Hematopoietic multipotent progenitor cell treated with erythropoietin and hydrocortisone succinate and interleukin-3 and kit ligand, for 17 days (in vitro differentiated cells): ENCODE measurements around the gene ELFN1.

Experiments used
- DNase-seq: peaks from one replicate; pipeline ENCODE4 v3.0.0-alpha.2; 2015; ENCODE audit warnings: low spot score

The ELFN1 gene

DNA sequence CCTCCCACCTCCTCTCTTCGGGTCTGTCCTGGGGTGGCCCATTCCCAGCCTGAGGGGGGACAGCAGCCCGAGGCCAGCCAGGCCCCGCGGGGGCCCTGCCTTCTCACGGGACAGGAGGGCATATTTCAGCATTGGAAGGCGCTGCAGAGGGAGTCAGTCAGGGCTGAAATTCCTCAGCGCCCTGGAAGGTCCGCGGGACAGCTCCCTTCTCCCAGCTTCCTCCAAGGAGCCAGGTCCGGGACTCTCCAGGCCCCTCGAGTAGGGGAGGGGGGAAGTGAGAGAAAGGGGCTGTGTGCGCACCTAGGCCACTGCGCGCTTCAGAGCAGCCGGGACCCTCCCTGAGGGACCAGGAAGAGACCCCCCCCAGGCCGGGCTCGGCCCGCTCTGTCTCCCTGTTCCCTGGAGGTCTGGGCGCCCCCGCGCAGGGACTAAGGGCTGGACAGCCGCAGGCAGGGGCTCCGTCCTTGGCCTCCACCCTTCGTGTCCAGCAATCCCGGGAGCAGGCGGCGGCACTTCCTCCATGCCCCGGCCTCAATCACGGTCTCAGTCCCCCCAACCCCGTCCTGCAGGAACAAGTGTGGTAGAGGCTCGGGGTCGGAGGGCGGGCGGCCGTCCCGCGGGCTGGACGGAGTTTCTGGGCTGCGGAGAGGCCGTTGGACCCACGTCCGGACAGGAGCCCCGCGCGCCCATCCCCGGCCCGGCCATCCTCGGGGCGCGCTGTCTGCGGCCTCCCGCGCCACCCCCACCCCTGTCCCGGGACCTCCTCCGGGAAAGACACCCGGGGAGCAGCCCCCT is 6.0 kb upstream of the ELFN1 start:
- no peak for DNase-seq

DNA sequence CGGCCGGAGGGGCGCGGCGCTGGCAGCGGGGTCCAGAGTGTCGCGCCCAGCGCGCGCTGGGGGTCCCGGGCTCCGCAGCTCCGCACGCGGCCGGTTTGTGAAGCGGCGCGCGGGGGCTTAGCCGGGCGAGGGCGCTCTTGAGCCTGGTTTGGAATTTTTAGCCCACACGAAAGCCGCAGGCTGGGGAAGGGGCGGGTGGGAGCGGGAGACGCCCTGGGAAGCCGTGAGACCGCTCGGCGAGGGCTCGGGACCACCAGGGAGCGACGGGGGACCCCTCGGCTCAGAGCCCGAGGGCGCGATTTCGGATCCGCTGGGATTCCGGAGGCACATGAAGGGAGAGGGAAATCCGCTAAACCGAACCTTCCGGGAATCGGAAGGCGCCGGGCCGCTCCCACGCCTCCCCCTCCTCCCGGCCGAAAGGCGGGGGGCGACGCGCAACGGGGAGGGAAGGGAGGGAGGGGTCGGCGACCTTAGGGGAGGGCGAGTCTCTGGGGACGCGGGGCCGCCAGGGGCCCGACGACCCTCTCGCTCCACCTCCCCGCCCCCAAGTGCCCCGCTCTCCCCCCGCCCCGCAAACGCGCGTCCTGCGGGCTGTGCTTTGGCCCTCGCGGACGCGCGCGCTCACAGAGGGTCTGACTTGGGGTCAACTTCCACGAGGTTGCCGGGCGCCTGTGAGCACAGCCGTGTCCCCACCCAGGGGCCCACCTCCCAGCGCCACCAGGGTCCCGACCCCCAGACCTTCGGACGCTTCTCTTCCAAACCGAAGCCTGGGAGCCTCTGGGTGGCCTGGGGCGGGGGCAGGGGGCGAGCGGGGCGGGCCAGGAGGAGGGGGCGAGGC is 5.1 kb upstream of the ELFN1 start:
- no peak for DNase-seq

DNA sequence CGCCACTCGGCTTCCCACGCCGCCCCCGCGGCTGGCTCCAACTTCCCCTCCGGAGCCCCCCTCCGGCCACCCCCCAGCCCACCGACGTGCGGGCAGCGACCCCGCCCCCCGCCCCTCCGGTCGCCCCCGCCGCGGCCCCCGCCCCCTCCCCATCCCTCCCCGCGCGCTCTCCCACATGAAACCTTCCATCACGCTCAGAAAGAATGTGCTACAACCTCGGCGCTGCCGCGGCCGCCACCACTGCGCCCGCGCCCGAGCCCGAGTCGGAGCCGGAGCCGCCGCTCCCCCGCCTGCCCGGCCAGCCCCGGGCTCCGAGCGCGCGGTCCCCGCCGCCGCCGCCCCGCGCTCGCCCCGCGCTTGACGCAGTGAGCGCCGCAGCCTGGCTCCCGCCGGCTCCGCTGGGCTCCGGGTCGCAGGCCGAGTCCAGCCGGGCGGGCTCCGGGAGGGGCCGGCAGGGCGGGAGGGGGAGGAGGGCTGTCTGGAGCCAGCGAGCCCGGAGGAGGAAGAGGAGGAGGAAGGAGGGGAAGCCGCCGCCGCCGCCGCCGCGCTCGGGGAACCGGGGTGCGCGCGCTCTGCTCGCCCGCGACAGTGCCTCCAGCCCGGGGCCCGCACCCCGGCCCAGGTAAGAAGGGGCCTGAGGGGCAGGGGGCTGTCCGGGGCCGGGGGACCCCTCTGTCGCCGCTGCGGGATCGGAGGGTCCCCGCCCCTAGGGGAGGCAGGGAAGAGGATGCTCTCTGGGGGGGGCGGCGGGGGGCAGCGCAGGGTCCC is 4.3 kb upstream of the ELFN1 start:
- no peak for DNase-seq

DNA sequence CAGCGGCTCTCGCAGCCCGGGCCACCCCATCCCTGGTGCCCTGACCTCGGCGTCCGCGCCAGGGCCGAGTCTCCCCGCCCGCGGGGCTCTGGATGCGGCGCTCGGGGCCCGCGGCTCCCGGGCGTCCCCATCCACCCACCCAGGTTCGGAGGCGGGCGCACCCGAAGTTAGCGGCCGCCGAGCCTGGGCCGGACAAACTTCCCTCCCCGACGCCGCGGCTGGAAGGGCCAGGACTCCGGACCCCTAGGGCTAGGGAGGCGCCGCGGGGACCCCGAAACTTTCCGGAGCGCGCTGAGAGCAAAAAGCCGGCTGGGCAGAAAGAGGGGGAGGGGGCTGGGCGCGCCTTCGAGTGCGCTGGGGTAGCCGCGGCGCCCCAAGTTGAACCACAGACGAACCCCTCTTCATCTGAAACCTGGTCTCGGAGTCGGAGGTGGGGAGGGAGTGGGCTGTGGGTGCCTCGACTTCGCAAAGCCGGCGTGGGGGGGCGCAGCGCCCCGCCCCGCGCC is 3.7 kb upstream of the ELFN1 start:
- DNase-seq: no peak

DNA sequence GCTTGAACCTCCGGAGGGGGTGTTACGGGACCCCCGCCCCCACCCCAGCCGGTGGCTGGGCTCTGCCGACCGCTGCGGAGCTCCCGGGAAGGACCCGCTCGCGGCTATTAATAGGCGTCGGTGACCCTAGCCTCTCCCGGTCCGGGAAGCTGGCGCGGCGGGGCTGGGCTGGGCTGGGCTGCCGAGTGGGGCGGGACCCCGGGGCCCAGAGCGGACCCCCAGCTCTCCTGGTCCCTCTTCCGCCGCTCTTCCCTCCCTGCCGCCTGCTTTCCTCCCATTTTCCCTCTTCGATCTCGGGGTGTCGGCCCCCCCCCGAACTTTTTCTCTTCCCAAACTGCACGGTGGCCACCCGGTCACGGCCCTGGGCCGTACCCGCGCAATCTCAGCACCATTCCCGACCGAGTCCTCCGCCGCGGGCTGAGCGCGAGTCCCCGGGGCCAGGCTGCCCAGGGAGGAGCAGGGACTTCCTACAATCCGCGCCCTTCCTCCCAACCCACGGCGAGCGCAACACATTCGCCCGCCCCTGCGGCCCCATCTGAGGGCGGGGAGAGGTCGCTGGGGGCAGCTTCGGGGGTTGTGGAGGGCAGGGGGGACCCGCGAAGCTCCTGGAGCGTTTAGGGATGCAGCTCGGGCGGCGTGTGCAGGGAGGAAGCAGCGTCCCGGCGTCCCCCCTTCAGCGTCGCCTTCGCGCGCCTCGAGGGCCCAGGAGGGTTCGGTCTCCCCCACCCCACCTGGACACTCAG is 3.1 kb upstream of the ELFN1 start:
- DNase-seq: no peak

DNA sequence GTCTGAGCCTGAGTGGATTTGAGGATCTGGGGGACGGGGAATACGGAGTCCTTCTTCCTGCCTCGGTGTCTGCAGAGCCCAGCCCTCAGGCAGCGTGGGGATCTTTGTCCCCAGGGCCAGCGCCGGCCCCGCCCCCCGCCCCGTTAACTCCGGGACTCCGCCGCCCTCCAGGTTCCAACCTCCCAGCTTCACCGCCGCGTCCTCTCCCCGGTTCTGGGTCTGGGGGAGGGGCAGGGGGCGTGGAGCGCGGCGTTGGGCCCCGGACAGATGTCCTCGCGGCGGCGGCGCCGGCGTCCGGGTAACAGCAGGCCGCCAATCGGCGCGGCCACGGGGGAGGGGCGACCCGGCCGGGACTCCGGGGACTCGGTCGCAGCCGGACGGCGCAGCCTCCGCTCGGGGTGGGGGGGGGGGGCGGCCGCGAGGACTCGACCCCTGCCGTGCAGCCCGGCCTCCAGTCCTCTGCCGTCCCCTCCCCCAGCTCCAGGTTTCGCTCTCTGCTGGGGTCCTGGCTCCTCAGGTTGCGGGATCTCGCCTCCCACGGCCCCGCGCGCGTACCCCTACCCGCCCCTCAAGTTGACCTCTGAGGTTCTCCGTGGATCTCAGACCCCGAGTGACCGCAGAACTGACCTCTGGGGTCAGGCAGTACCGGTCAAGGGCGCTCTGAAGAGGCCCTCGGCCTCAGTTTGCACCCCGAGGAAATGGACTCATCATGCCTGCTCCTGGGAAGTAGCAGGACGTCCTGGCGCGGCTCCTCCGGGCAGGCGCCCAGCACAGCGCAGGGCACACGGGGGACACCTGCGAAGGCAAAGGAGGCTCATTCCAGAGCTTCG is 2.3 kb upstream of the ELFN1 start:
- DNase-seq: no peak

DNA sequence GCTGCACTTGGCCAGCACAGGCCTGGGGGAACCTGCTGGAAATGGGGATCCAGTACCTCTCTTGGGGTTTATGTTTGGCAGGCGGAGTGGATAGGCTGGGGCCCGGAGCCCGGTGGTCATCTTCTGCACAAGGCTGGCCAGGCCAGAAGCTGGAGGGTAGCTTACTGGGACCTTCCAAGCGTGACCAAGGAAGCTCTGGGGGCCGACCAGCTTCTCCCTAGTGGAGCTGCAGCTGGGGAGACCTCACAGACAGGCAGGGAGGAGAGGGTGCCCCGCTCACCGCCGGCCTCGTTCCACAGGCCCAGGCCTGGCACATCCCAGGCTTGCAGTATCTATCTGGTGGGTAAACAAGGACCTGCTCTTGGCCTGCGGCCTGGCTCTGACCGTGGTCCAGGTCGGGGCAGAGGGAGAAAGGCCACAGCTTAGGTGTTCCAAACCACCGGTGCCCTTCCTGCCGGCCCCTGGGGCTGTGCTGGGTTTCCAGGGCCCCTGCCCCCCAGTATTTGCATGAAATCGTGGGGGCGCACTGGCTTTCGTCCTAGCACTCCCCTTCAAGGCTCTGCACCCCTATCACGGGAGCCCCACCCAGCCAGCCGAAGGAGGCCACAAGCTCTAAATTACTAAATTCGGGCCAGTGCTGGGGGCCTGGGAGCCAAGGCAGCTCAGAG is 1.5 kb upstream of the ELFN1 start:
- no peak for DNase-seq

DNA sequence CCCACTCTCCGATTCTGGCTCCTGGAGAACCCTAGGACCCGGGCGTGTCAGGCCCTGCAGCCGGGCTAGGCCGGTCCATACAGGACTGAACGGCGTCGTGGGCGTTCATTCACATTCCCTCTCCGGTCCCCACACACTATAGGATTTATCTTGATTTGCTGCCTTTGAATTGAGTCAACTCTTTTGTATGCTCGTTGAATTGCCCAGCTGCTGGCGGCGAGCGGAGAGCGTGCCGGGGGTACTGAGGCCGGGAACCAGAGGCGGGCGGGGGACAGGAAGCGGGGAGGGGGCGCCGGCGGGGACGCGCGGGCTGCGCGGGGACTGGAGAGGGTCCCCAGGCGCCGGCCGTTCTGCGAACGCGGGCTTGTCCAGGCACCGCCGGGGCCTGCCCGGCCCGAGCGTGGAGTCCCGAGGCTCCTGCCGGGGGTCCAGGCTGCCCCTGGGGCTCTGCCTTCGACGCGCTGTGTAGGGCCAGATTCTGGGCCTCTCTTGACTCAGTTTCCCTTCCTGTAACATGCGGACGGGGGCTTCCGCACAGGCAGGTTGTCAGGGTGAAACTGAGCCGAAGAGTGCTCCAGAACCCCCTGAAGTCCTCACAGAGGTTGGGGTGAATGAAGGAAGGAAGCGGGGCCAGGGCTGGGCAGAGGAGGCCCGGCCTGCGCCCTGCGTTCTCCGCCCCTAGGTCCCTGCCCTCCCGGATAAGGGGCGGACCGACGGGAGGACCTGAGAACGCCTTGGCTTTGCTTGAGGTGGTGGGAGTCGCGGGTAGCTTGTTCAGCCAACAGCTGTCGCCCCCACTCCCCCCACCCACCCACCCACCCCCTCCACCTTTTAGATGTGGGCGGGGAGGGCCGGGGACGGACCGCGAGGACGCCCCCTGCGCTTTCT is 769 bp upstream of the ELFN1 start:
- no peak for DNase-seq

DNA sequence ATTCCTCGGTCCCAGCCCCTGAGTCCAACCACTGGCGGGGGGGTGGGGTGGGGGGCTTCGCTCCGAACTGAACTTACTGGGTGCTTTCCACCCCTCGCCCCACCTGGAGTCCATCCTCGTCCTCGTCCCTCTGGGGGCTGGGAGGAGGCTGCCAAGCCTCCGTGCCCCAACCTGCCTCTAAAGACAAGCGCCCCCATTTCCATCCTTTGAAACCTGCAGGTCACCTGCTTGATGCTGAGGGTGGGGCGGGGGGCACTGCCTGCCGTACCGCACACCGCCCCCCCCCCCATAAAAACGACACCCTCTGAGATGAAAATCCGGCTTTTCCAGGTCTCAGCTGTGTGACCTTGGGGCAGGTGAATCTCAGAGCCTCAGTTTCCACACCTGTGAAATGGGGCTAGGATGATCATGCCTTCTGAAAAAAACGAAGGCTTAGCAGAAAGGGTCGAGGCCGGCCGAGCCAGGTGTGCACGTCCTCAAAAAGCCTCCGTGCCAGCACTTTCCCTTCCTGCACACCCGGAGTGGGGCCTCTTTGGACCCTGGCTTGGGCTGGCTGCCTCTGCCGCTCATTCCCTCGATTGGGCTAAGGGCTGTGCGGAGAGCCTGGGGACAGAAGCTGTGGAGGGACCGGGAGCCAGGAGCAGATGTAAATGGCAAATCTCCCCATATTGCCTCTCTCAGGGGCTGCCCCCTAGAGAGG is 967 bp downstream of the ELFN1 start:
- DNase-seq: no peak

DNA sequence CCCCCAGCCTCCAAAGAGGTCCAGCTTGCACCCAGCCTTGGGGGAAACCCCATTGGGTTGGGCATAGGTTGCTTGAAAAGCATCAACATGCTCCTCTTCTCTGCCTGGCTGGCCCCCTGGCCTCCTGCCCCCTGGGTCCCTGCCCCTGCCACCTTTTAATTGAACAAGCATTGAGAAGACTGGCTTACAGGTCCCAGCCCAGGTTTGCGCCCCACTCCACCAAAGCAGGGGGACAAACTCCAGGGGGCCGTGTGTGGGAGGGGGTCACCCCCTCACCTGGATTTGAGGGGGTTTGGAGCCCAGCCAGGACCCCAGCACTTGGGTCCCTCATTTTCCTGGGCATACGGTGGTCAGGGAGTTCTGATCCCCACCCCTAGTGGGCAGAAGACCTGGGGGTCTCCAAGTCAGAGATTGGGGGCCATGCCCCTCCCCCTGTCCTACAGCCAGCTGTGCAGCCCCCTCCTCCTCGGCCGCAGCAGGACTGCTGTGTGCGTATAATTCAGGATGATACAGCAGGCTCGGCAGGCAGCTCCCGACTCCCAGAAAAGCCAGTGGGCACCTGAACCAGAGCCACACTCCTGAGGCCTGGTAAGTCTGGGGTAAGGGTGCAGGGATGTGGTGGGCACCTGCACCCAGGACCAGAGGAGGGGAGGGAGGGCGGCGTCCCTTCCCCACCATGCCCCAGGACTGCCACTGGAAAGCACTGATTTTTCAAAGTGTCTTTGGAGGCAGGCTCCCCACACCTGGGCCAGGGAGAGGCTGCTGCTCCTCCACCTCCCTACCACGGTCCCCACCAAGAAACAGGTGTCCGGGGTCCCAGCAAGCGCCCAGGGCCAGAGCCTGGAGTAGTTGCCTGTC is 1.7 kb downstream of the ELFN1 start:
- no peak for DNase-seq

DNA sequence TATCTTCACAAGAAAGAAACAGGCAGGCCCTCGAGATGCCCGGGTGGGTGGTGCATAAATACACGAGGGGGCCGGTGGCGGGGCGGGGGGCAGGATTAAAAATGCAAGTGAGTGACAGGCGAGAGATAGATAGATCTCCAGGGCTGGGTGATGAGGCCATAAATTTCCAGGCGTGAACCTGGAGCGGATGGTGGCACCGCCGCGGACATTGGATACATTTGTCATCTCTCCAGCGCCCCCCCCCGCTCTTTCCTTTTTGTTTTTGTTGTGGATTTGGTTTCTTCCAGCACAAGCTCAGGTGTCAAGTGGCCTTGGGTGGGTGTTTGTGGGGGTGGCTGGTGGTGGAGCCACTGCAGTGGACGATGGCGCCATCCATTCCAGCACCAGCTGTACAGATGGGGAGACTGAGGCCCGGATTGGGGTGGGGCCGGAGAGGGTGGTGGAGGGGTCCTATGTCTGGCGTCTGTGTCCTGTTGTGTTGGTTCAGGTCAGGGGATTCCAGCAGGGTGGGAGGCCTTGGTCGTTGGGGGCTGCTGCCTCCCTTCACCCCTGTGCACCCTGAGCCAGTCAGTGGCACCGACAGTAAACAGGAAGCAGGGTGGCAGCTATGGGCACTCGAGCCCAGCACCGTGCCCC is 2.9 kb downstream of the ELFN1 start:
- no peak for DNase-seq

DNA sequence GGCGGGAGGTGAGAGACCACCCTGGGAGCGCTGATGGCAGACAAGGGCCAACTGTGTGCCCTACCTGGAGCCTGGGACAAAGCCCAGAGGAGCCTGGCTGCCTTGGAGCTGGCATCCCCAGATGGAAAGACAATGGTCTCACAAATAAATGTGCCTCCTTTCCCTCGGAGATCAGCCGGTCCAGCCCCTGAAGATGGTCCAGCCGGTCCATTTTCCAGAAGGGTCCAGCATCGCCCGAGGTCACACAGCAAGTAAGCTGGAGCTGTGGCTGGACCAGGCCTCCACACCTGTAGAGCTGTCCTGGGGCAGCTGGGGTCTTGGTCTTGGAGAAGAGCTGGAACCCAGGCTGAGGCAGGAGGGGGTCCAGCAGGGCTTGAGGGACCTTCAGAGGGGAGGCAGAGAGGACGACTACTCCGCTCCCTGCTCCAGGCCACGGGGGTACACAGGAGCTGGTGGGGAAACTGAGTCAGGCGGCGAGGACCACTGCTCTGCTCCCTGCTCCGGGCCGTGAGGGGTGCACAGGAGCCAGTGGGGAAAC is 3.6 kb downstream of the ELFN1 start:
- DNase-seq: no peak

DNA sequence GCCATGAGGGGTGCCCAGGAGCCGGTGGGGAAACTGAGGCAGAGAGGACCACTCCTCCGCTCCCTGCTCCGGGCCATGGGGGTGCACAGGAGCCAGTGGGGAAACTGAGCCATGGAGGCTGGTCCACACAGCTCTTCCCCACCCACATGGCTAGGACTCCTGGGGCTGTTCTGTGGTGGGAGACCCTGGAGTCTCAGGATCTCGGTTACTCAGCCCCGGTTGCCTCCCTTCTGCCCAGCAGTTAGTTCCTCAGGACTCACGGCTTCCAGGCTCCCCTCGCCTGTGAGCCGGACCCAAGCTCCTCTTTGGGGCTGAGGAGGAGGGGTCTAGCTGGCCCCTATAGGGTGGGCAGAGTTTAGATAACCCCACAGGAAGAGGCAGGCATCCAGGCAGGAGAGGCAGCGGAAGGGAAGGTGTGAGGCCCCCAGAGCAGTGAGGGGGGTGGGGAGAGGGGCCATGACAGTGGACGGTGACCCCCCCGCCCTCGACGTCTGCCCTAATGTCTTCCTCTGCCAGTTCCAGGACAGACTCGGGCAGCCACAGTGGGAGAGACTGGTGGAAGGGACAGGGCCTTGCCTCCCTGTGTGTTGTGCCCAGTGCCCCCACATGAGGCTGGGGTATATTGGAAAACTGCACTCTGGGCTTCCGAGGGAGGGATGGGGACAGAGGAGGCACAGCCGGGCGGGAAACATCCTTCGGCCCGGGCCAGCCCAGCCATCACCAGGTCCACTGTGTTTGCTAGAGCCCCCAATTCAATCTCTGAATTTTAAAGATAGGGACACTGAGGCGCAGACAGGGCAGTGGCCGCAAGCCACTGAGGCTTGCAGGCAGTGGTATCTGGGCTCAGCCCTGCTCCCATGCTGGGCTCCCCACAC is 4.3 kb downstream of the ELFN1 start:
- no peak for DNase-seq

DNA sequence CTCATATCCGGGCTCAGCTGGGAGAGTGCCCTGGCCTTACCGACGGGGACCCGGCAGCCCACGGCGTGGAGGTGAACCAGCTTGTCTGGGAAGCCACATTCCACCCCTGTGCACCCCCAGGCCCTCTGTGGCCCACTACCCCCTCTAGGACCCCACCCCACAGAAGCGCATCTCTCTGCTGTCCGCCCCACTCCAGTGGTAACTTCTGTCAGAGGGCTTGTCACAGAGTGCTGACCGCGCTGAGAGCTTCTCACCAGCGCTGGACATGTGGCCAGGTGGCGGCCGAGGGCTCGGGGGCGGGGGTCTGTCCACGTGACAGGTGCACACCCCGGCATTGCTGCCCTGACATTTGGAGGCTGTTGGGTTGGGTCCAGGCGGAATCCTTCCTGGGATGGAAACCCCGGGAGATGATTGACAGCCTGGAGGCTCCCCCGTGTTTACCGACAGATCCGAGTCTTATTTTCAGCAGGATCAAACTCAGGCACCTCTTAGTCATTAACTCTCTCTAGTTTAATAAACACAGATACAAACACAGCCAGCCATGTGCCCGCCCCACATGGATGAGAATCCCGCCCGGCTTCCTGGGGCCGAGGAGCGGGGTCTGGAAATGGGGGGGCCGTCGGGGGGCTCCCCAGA is 5.1 kb downstream of the ELFN1 start:
- no peak for DNase-seq
